Prostate gland (tissue), 2 donors: ENCODE measurements around the gene CFAP54.

Experiments used
- CTCF ChIP-seq, 4 experiments: fragments of 200-600 bp in 2 of 4; fragments of 450-650 bp in 2 of 4; sonication (generic) in 2 of 4; IDR thresholded peaks; 1 replicate in 3 of 4; 2 replicates in 1 of 4; pipeline ENCODE4 v1.5.1; 2016 to 2019; ENCODE audit warnings: antibody characterized with exemption in 4 of 4, mild to moderate bottlenecking in 2 of 4, moderate library complexity in 2 of 4
- POLR2A ChIP-seq: fragments of 450-650 bp; IDR thresholded peaks from one replicate; pipeline ENCODE4 v1.6.1; 2016; ENCODE audit warnings: antibody characterized with exemption, mild to moderate bottlenecking

GRCh38 chr12:96495155-96495554, 5.8 kb downstream of the CFAP54 start:
- TF ChIP-seq CTCF (IDR thresholded peaks at IDR 0.05) = no peak
- TF ChIP-seq POLR2A = no peak
